Measurements from ENCODE around the gene SP6.

GRCh38 chr17:47877368-47878034 lies 26.5 kb upstream of the SP6 start:
- no peak for TF ChIP-seq CTCF (conservative IDR thresholded peaks at IDR 0.05)
- no peak for TF ChIP-seq ZFX (IDR thresholded peaks at IDR 0.05)
